ENCODE data around the gene IL1R1.

- TF ChIP-seq POLR2A (IDR thresholded peaks at IDR 0.05; ENCODE audit: low read depth, low read length) (no peak), POLR2AphosphoS5 (IDR thresholded peaks at IDR 0.05; ENCODE audit: low read depth, low read length) (no peak), TAF1 (IDR thresholded peaks at IDR 0.05; ENCODE audit: borderline replicate concordance, low read depth, low read length) (no peak)
Measured at GRCh38 chr2:102103992-102104871, 38.3 kb upstream of the IL1R1 start.
